Measurements from ENCODE around the gene ZNF710. TPM values are rescaled to one million over a fixed set of nuclear protein-coding genes. Genes with fewer than 3 reads are reported as not detected.

Gene ZNF710
- total RNA-seq, 2 donors from 2014 or later: 10.3 to 12.0 TPM

DNA sequence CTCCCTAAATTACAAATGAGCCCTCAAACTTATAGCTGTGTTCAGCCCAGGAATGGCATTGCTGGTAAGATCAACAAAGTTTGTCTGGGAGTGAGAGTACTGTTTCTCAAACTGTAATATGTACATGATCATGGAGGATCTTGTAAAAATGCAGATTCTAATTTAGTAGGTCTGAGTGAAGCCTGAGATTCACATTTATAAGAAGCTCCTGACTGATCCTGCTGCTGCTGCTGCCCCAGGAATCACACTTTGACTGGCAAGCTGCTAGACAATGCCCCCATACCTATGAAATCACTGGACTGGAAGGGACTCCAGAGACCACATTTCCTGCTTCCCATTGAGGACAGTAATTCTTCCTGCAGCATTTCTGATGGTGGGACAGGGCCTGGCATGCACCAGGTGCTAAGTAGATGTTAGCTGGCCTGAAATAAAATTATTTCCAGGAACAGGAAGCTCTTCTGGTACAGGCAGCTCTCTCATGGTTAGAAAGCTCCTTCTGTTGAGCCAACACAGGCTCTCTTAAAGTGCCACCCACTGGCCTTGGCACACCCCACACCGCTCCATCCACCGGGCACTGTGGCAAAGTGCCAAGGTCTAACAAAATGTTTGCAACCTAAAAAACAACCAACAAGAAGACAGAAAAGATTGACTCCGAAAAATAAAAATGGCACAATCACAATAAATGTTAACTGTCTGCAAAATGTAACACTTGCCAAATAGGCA is 36.7 kb upstream of the ZNF710 start:
- Histone ChIP-seq H3K4me3 (no peak overlapping the region), H3K9me3 (no peaks in the 10 kb centered on the region), H3K4me1 (ENCODE audit: control insufficient read depth in 1 of 2, low read depth in 2 of 2) (no peaks in the 10 kb centered on the region), H3K27me3 (replicated peaks; ENCODE audit: insufficient read depth) (no peaks in the 10 kb centered on the region), H3K27ac (no peak overlapping the region), H3K36me3 (no peaks in the 10 kb centered on the region)
- ATAC-seq (ENCODE audit: insufficient number of reproducible peaks, low FRiP score, low read depth) (no peak), DNase-seq (ENCODE audit: low spot score) (no peak)
- TF ChIP-seq, protein P1, sequence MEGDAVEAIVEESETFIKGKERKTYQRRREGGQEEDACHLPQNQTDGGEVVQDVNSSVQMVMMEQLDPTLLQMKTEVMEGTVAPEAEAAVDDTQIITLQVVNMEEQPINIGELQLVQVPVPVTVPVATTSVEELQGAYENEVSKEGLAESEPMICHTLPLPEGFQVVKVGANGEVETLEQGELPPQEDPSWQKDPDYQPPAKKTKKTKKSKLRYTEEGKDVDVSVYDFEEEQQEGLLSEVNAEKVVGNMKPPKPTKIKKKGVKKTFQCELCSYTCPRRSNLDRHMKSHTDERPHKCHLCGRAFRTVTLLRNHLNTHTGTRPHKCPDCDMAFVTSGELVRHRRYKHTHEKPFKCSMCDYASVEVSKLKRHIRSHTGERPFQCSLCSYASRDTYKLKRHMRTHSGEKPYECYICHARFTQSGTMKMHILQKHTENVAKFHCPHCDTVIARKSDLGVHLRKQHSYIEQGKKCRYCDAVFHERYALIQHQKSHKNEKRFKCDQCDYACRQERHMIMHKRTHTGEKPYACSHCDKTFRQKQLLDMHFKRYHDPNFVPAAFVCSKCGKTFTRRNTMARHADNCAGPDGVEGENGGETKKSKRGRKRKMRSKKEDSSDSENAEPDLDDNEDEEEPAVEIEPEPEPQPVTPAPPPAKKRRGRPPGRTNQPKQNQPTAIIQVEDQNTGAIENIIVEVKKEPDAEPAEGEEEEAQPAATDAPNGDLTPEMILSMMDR (IDR thresholded peaks at IDR 0.05): no peak

DNA sequence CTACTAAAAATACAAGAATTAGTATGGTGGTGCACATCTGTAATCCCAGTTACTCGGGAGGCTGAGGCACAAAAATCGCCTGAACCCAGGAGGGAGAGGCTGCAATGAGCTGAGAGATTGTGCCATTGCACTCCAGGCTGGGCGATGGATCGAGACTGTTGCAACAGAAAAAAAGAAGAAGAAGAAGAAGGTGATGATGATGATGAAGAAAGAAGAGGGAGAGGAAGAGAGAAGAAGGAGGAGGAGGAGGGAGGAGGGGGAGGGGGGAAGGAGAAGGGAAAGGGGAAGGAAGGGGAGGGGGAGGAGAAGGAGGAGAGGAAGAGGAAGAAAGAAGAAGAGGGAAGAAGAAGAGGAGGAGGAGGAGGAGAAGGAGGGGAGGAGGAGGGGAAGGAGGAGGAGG is 33.2 kb upstream of the ZNF710 start:
- Histone ChIP-seq H3K27me3 (replicated peaks; ENCODE audit: insufficient read depth) (no peaks in the 10 kb centered on the region), H3K36me3 (no peaks in the 10 kb centered on the region), H3K4me1 (ENCODE audit: control insufficient read depth in 1 of 2, low read depth in 2 of 2) (no peaks in the 10 kb centered on the region), H3K4me3 (no peak overlapping the region), H3K27ac (no peak overlapping the region), H3K9me3 (no peaks in the 10 kb centered on the region)
- ATAC-seq (ENCODE audit: insufficient number of reproducible peaks, low FRiP score, low read depth): no peak
- DNase-seq (ENCODE audit: low spot score): no peak
- TF ChIP-seq, protein P1 (IDR thresholded peaks at IDR 0.05): no peak

DNA sequence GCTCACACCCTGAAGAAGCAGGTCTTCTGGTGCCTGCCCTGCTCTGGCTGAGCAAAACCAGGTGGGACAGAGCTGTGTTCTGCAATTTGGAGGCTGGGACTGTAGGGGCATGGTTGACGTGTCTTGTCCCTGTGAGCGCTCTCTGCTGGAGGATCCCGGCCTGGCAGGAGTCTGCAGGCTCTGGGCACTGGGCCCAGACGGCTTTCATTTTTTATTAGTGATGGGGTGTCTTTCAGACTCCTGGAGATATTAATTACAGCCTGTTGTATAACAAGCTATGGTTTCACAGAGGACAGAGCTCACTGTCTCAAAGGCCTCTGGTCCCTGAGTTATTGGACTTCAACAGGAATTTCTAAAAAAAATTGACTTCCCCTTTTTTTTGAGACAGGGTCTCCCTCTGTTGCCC is 29.5 kb upstream of the ZNF710 start:
- H3K27ac ChIP-seq: no peak overlapping the region
- no peaks in the 10 kb centered on the region for H3K36me3 ChIP-seq
- H3K9me3 ChIP-seq: no peaks in the 10 kb centered on the region
- ATAC-seq (ENCODE audit: insufficient number of reproducible peaks, low FRiP score, low read depth) (no peak), DNase-seq (ENCODE audit: low spot score) (no peak)
- no peak overlapping the region for H3K4me3 ChIP-seq
- TF ChIP-seq, protein P1 (IDR thresholded peaks at IDR 0.05): no peak
- H3K27me3 ChIP-seq (replicated peaks; ENCODE audit: insufficient read depth): no peaks in the 10 kb centered on the region
- no peaks in the 10 kb centered on the region for H3K4me1 ChIP-seq (ENCODE audit: control insufficient read depth in 1 of 2, low read depth in 2 of 2)

DNA sequence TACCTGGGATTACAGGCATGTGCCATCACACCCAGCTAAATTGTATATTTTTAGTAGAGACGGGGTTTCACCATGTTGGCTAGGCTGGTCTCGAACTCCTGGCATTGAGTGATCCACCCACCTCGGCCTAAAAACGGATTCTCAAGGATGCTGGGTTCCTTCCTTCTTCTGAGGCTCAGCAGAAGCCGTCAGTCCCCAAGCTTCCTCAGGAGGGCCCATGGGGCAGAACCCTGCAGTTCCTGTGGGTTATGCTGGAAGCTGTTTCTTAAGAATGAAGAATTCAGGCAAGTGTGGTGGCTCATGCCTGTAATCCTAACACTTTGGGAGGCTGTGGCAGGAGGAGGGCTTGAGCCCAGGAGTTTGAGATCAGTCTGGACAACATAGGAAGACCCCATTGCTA is 29.0 kb upstream of the ZNF710 start:
- H3K36me3 ChIP-seq: no peaks in the 10 kb centered on the region
- H3K27ac ChIP-seq: no peak overlapping the region
- DNase-seq (ENCODE audit: low spot score): no peak
- H3K4me1 ChIP-seq (ENCODE audit: control insufficient read depth in 1 of 2, low read depth in 2 of 2): no peaks in the 10 kb centered on the region
- no peak overlapping the region for H3K4me3 ChIP-seq
- no peaks in the 10 kb centered on the region for H3K27me3 ChIP-seq (replicated peaks; ENCODE audit: insufficient read depth)
- no peaks in the 10 kb centered on the region for H3K9me3 ChIP-seq
- TF ChIP-seq, protein P1 (IDR thresholded peaks at IDR 0.05): no peak
- ATAC-seq (ENCODE audit: insufficient number of reproducible peaks, low FRiP score, low read depth): no peak

DNA sequence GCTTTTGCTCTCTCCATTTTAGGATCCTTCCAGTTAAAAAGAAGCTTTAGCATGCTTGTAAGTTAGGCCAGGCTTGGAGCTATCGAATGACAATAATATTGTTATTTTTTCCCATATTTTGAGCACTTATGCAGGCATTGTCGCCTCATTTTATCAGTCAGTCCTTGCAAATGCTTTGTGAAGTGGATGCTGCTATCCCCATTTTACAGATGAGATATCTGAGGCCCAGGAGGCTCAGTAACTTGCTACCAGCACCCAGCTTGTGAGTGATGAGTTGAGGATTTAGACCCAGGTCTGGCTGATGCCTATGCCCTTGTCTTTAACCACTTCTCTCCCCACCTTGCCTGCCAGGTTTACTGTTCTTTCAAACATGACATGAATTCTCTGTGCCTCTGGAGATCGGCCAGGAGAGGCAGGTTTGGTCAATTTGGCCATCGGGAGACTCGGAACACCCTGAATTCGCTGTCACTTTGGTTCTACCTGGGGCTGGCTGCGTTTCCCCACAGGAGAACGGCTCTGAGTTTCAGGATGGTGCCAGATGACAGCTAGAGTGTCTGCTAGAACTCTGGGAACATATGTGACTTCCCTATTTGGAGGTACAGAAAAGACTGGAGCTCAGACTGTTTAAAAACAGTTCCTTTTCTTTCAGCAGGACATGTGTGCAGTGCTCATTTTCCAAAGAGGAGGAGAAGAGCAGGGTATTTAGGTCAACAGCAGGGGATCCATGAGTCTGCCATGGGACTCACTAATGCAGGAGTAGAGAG is 25.5 kb upstream of the ZNF710 start:
- DNase-seq (ENCODE audit: low spot score): no peak
- TF ChIP-seq, protein P1 (IDR thresholded peaks at IDR 0.05): no peak
- Histone ChIP-seq H3K36me3 (no peaks in the 10 kb centered on the region), H3K9me3 (no peaks in the 10 kb centered on the region), H3K27ac (no peak overlapping the region), H3K4me3 (no peak overlapping the region), H3K4me1 (ENCODE audit: control insufficient read depth in 1 of 2, low read depth in 2 of 2) (no peaks in the 10 kb centered on the region), H3K27me3 (replicated peaks; ENCODE audit: insufficient read depth) (no peaks in the 10 kb centered on the region)
- ATAC-seq (ENCODE audit: insufficient number of reproducible peaks, low FRiP score, low read depth): no peak
